GM19455 (cell line): Measurements from ENCODE around the gene SLC25A21.

Experiments used
- ATAC-seq: cut with Tn5 transposase; IDR thresholded peaks from one replicate; pipeline ENCODE4 v1.9.1; 2021; ENCODE audit not compliant: unreplicated experiment

SLC25A21 gene

DNA sequence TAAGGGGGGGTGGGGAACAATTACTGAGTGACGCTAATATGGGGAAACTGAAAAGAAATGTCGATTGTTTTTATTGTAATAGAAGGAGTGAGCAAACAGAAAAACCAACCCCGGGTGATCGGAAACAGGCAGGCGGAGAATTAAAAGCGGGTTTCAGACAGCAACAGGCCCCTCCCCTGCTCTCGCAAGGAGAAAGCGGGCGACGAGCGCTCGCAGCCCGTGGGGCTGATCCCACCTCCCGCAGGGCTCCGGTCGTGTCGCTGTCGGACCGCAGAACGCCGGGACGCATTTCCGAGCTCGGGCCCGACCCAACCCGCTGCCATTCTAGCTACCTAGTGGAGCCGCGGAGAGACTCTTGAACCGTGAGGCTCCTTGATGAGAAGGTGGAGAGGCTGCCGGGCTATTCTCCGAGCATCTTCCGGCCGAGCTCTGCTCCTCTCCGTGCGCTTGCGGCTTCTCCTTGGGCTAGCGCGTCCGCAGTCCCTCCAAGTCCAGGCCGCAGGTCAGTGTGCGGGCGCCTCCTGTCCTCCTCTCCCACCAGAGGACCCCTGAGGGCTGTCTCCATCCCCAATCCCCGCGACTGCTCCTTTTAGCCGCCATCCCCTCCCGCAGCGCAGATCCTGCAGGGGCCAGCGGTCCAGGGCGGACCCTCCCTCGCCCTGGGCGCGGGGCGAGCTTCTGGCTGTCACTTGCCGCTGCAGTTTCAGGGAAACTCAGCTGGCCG is 514.8 kb downstream of the SLC25A21 start:
- ATAC-seq = no peak

DNA sequence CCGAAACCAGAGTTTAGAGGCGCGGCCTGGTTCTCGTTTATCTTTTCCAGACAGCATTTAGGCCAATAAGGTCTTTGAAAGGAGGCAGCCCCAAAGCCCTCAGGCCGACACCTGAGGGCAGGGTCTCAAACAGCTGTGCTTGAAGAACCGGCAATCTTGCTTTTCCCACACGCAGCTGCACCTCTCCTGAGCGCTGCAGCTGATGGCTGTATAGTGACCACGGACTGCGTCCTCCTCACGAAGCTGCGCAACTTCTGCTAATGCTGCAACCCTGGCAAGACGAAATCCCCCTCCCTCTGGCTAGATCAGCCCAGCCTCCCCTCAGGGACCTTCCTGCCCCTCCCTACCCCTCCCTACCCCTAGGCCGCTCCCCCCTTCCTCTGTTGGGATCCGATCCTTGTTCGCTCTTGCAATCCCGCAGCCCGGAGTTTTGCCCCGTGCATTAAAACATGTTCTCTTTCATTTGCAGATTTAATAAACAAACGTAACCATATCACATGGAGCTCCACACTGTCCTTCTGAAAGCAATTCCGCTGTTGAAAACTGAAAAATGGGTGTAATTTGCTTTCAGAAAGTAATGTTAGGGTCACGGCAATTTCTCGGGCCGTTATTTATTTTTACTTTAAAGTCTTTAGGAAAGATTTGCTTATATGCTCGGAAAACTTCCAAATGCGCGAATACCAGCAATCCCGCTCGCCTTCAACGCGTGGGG is 515.6 kb downstream of the SLC25A21 start:
- no peak for ATAC-seq

- ATAC-seq = no peak
Measured at GRCh38 chr14:36655963-36656686, 516.3 kb downstream of the SLC25A21 start.

DNA sequence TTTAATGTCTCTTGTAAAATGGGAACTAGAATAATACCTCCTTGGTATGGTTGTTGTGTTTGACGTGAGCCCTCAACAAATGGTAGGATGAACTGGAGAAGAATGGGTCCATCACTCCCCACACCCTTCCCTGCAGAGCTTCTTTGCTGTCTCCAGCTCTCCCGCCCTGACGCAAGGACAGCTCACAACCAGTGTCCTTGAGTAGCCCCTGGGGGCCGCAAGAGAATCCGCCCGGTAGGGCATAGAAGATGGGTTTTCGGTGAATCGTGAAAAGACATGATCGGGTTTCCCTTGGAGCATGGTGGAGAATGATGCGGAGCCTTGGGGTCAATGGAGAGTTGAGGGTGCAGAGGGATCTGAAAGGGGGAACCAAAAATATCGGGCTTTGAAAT is 516.8 kb downstream of the SLC25A21 start:
- ATAC-seq = no peak

- ATAC-seq = no peak
Measured at GRCh38 chr14:36654794-36655381, 517.5 kb downstream of the SLC25A21 start.

DNA sequence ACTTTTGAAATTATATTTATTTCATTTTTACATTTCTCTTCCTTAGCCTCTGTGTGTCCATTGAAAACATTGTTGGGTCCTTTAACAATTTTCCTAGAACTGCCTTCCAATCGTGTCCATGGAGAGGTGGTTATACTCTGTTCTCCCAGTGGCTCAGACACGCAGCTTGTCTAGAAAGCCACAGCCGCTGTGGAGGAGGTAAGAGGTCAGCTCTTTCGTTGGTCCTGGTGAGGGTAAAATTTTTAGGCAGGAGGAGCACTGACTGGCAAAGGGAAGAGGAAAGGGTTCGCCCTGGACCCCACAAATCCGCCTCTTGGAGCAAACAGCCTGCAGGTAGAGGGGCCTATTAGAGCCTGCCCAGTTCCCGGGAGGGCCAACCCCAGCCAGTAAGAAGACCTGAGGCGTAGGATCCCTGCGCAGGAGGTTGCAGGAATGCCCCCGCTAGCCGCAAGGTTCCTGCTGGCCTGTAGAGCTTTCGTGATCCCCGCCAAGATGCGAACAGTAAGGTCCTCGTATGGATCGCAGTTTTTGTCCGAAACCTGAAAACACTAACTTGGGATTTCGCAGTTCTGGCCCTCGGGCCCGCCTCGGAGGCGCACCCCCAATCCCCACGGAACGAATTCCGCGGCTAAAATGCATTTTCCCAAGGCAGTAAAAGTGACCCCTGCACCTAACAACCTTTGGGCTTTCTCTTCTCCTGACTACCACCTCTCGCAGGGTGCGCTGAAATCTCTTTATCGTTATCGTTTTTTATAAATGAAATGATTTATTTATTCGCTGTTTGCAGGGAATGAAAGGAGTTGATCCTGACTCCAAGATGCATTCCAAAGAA is 518.2 kb downstream of the SLC25A21 start:
- no peak for ATAC-seq

DNA sequence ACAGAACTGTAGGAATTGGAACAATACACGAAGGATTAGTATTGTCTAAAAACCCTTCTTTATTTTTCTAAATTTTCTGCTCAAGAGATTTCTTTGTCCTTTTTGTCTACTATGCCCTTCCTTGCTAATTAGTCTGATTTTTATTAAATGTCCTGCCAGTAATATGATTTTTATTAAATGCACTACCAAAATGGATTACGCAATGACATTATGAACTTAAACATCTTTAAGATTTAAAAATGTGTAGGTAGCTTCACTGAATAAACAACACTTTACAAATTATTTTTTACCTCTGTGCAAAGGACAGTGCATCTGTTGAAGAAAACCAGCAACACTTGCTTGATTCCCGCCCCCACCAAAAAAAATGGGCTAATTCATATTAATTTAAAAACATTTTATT is 519.0 kb downstream of the SLC25A21 start:
- ATAC-seq = no peak

- no peak for ATAC-seq
Measured at GRCh38 chr14:36652542-36653201, 519.7 kb downstream of the SLC25A21 start.

GRCh38 chr14:36649872-36650650 is 522.3 kb downstream of the SLC25A21 start:
- no peak for ATAC-seq

DNA sequence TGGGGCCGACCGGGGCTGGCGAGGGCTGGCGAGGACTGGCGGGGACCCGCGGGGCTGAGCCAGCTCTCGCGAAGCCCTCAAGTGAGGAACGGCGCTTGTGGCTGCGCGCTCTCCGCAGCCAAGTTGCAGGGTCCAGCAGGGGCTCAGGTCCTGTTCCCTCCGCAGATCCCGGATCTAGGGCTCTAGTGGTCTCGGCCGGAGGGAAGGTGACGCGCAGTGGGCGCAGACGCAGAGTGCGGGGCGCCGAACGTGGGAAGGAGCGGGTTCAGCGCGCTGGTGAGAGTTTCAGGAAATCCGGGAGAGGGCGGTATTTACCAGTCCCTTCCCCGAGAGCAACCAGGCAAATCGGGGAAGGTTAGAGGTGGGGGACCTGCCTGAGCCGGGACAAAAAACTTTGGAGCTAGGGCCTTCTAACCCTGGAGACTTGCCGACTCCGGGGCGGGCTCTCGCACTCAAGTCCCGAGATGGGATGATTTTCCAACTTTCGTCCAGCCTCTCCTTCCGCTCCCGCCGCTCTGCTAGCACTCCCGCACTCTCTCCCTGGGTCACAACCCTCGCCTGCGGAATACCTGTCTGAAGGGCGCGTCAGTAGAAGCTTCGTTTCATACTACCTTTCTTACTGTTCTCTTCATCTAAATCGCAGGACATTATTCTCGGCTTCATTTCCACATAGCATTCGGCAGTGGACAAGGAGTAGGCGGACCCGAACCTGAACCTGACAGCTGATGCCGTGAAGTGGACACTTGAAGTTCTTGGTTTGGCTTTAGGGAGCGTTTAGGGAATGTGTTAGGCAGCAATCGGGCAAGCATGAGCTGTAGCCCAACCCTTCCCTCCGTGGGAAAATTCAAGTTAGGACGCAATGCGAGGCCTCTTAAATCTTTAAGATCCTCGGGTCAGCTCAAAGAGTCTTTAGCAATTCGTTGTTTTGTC is 524.3 kb downstream of the SLC25A21 start:
- no peak for ATAC-seq

- ATAC-seq = no peak
Measured at GRCh38 chr14:36647417-36647823, 525.0 kb downstream of the SLC25A21 start.

- no peak for ATAC-seq
Measured at GRCh38 chr14:36646664-36647416, 525.6 kb downstream of the SLC25A21 start.

DNA sequence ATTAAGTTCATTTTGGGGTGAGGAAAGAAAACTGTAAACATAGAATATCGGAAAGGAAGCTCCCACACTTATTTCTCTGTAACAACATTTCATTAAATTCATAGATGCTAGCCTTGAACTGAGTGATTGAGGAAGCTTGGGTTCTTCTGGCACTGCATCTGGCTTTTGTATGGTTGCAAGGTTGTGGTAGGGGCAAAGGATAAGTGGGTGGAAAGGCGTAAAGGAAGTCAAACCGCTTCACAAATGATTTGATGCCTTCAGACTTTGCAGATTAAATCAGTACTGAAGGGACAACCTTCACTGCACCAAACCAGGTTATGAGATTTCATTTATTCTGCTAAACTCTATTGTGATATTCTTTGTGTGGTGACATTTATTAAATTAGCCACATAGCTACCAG is 538.8 kb downstream of the SLC25A21 start:
- no peak for ATAC-seq
